Right hindlimb (tissue), 1 donor: Measurements from ENCODE around the gene C1orf52.

Experiments
- DNase-seq: peaks from one replicate; pipeline ENCODE4 v3.0.0-alpha.2; 2018

C1orf52 gene

GRCh38 chr1:85229574-85230097 is 29.8 kb downstream of the C1orf52 start:
- DNase-seq: no peak

- DNase-seq: no peak
Measured at GRCh38 chr1:85228972-85229371, 30.5 kb downstream of the C1orf52 start.

- DNase-seq: no peak
Measured at GRCh38 chr1:85225624-85226380, 33.7 kb downstream of the C1orf52 start.

GRCh38 chr1:85224734-85225623 is 34.5 kb downstream of the C1orf52 start:
- DNase-seq: peak; percentile 38

- no peak for DNase-seq
Measured at GRCh38 chr1:85224295-85224694, 35.2 kb downstream of the C1orf52 start.

- DNase-seq: no peak
Measured at GRCh38 chr1:85223334-85223733, 36.1 kb downstream of the C1orf52 start.

- peak; percentile 47 for DNase-seq
Measured at GRCh38 chr1:85220756-85221201, 38.7 kb downstream of the C1orf52 start.

- DNase-seq: no peak
Measured at GRCh38 chr1:85219853-85220610, 39.4 kb downstream of the C1orf52 start.

- no peak for DNase-seq
Measured at GRCh38 chr1:85216697-85217096, 42.8 kb downstream of the C1orf52 start.

- DNase-seq: no peak
Measured at GRCh38 chr1:85214654-85215053, 44.8 kb downstream of the C1orf52 start.

- no peak for DNase-seq
Measured at GRCh38 chr1:85208488-85208887, 51.0 kb downstream of the C1orf52 start.

GRCh38 chr1:85203573-85204171 is 55.8 kb downstream of the C1orf52 start:
- no peak for DNase-seq

GRCh38 chr1:85202864-85203255 is 56.6 kb downstream of the C1orf52 start:
- no peak for DNase-seq

- DNase-seq: no peak
Measured at GRCh38 chr1:85202092-85202863, 57.2 kb downstream of the C1orf52 start.

- peak; percentile 81 for DNase-seq
Measured at GRCh38 chr1:85201340-85202091, 57.9 kb downstream of the C1orf52 start.

- peak; percentile 73 for DNase-seq
Measured at GRCh38 chr1:85200463-85201339, 58.8 kb downstream of the C1orf52 start, which contains the start of gene SYDE2. SYDE2 (minus strand) TSS chr1:85201016; CDS start chr1:85200996, 20 bp downstream.
